H1 (cell line): ENCODE results near the gene GFY. TPM values are rescaled to one million over a fixed set of nuclear protein-coding genes. Genes with fewer than 3 reads are reported as not detected.

ENCODE experiments used
- CTCF ChIA-PET: fragments of 300-600 bp; sonication (Branson Sonifier 250); formaldehyde crosslinking; loops from one replicate; lab custom pipeline; 2021; ENCODE audit not compliant: partially characterized antibody; lab: Charles Lee
- POLR2A ChIA-PET: fragments of 300-600 bp; sonication (Branson Sonifier 250); formaldehyde crosslinking; loops from one replicate; lab custom pipeline; 2021; ENCODE audit warnings: inconsistent platforms; ENCODE audit not compliant: partially characterized antibody; lab: Charles Lee
- DNase-seq, 2 experiments: peaks; one replicate each; pipeline versions ENCODE4 v3.0.0 to v3.0.0-alpha.2; 2010 to 2022; ENCODE audit warnings: low spot score in 2 of 2, low read depth in 1 of 2, mixed read lengths in 1 of 2
- FAIRE-seq: peaks from 2 replicates; lab custom pipeline; 2011; peaks lifted over from hg19 to GRCh38; lab: Jason Lieb, UNC
- H2AFZ ChIP-seq: 2 replicates; pipeline ENCODE4 v1.8.1; 2012; ENCODE audit warnings: low read length, inconsistent platforms
- H2AK5ac ChIP-seq: 2 replicates; pipeline ENCODE4 v1.6.1; 2013; ENCODE audit warnings: low read depth, low read length
- H2BK120ac ChIP-seq: replicated peaks from 2 replicates; pipeline ENCODE3; 2013; ENCODE audit warnings: low read depth, low read length, inconsistent platforms
- H2BK12ac ChIP-seq: 2 replicates; pipeline ENCODE4 v1.6.1; 2013; ENCODE audit warnings: low read depth, low read length
- H2BK15ac ChIP-seq: 2 replicates; pipeline ENCODE4 v1.6.1; 2013; ENCODE audit warnings: low read length
- H2BK20ac ChIP-seq: 2 replicates; pipeline ENCODE4 v1.6.1; 2013; ENCODE audit warnings: low read length
- H2BK5ac ChIP-seq: 2 replicates; pipeline ENCODE4 v1.6.1; 2013; ENCODE audit warnings: low read depth, low read length
- H3K14ac ChIP-seq: 2 replicates; pipeline ENCODE4 v1.6.1; 2013; ENCODE audit warnings: inconsistent platforms; ENCODE audit not compliant: insufficient read length
- H3K18ac ChIP-seq: 2 replicates; pipeline ENCODE4 v1.6.1; 2013; ENCODE audit warnings: low read length; ENCODE audit errors: extremely low read depth
- H3K23ac ChIP-seq: 2 replicates; pipeline ENCODE4 v1.6.1; 2013; ENCODE audit warnings: inconsistent platforms; ENCODE audit not compliant: insufficient read length
- H3K23me2 ChIP-seq: 2 replicates; pipeline ENCODE4 v1.6.1; 2013; ENCODE audit warnings: low read depth, low read length
- H3K27ac ChIP-seq: 2 replicates; pipeline ENCODE4 v1.6.1; 2011; ENCODE audit warnings: low read depth, low read length, inconsistent platforms
- H3K27me3 ChIP-seq, 4 experiments: replicated peaks in 1 of 4; 1 replicate in 1 of 4; 2 replicates in 3 of 4; pipeline versions ENCODE4 v1.6.1 to v1.8.1; 2011 to 2013; ENCODE audit warnings: low read length in 3 of 4, mild to moderate bottlenecking in 3 of 4, inconsistent platforms in 2 of 4, mixed read lengths in 2 of 4, moderate library complexity in 1 of 4; ENCODE audit not compliant: control insufficient read depth in 3 of 4, insufficient read depth in 3 of 4; ENCODE audit errors: extremely low read depth in 1 of 4
- H3K36me3 ChIP-seq, 4 experiments: 2 replicates each; pipeline versions ENCODE4 v1.6.1 to v1.8.1; 2011 to 2013; ENCODE audit warnings: mild to moderate bottlenecking in 4 of 4, low read length in 3 of 4, moderate library complexity in 2 of 4, control low read depth in 1 of 4, inconsistent platforms in 1 of 4; ENCODE audit not compliant: insufficient read depth in 4 of 4, control insufficient read depth in 2 of 4
- H3K4ac ChIP-seq: replicated peaks from 2 replicates; pipeline ENCODE3; 2013; ENCODE audit warnings: low read length, low read depth, mixed read lengths, inconsistent platforms; ENCODE audit not compliant: insufficient read length
- H3K4me1 ChIP-seq, 4 experiments: replicated peaks in 1 of 4; 1 replicate in 1 of 4; 2 replicates in 3 of 4; pipeline versions ENCODE4 v1.6.1 to v1.8.1; 2011 to 2013; ENCODE audit warnings: low read length in 3 of 4, inconsistent platforms in 2 of 4, mixed read lengths in 1 of 4; ENCODE audit not compliant: insufficient read depth in 4 of 4, control insufficient read depth in 3 of 4
- H3K4me2 ChIP-seq, 2 experiments: 2 replicates each; pipeline versions ENCODE4 v1.6.1 to v1.8.1; 2011 to 2013; ENCODE audit warnings: low read depth in 2 of 2, low read length in 2 of 2, control low read depth in 1 of 2, inconsistent platforms in 1 of 2, mild to moderate bottlenecking in 1 of 2; ENCODE audit not compliant: insufficient read depth in 1 of 2
- H3K4me3 ChIP-seq, 4 experiments: fragments of 200-600, 300-600 bp in 1 of 4; sonication (generic), shearing (Covaris generic), sonication (Bioruptor Twin) in 1 of 4; 2 replicates each; pipeline versions ENCODE4 v1.5.1 to v1.8.1; 2011 to 2016; ENCODE audit warnings: low read length in 4 of 4, low read depth in 3 of 4, control low read depth in 2 of 4, inconsistent platforms in 2 of 4, mild to moderate bottlenecking in 2 of 4, mixed read lengths in 1 of 4, moderate library complexity in 1 of 4; ENCODE audit not compliant: insufficient read depth in 2 of 4; ENCODE audit errors: extremely low read depth in 1 of 4
- H3K56ac ChIP-seq: replicated peaks from 2 replicates; pipeline ENCODE3; 2013; ENCODE audit warnings: low read depth, mild to moderate bottlenecking, mixed read lengths, low read length, inconsistent platforms; ENCODE audit not compliant: insufficient read length
- H3K79me1 ChIP-seq: 2 replicates; pipeline ENCODE4 v1.6.1; 2013; ENCODE audit warnings: low read depth, low read length, control low read depth
- H3K79me2 ChIP-seq, 2 experiments: 2 replicates each; pipeline versions ENCODE4 v1.6.1 to v1.8.1; 2012 to 2013; ENCODE audit warnings: low read length in 2 of 2, mild to moderate bottlenecking in 2 of 2, inconsistent platforms in 1 of 2; ENCODE audit not compliant: insufficient read depth in 2 of 2, control insufficient read depth in 1 of 2
- H3K9ac ChIP-seq, 4 experiments: replicated peaks in 1 of 4; 1 replicate in 1 of 4; 2 replicates in 3 of 4; pipeline versions ENCODE4 v1.6.1 to v1.8.1; 2011 to 2013; ENCODE audit warnings: low read depth in 3 of 4, low read length in 3 of 4, control low read depth in 2 of 4, mild to moderate bottlenecking in 2 of 4, moderate library complexity in 2 of 4, inconsistent platforms in 1 of 4; ENCODE audit errors: extremely low read depth in 1 of 4
- H3K9me3 ChIP-seq, 2 experiments: 2 replicates each; pipeline versions ENCODE4 v1.6.1 to v1.8.1; 2012 to 2013; ENCODE audit warnings: mild to moderate bottlenecking in 2 of 2, moderate library complexity in 2 of 2, control low read depth in 1 of 2, inconsistent platforms in 1 of 2, low read depth in 1 of 2, low read length in 1 of 2, mixed read lengths in 1 of 2; ENCODE audit not compliant: insufficient read depth in 2 of 2
- H4K20me1 ChIP-seq, 2 experiments: replicated peaks in 1 of 2; 2 replicates each; pipeline versions ENCODE3 to v1.8.1; 2011 to 2013; ENCODE audit warnings: inconsistent platforms in 2 of 2, low read length in 2 of 2, mild to moderate bottlenecking in 1 of 2; ENCODE audit not compliant: insufficient read depth in 2 of 2, control insufficient read depth in 1 of 2
- H4K5ac ChIP-seq: 2 replicates; pipeline ENCODE4 v1.6.1; 2013; ENCODE audit warnings: low read length, low read depth, mixed read lengths, inconsistent platforms; ENCODE audit not compliant: insufficient read length
- H4K8ac ChIP-seq: 2 replicates; pipeline ENCODE4 v1.8.0; 2013; ENCODE audit warnings: mild to moderate bottlenecking, moderate library complexity, low read length, inconsistent platforms; ENCODE audit not compliant: insufficient read depth; ENCODE audit errors: extremely low read depth
- H4K91ac ChIP-seq: replicated peaks from 2 replicates; pipeline ENCODE3; 2013; ENCODE audit warnings: low read length, mixed read lengths, inconsistent platforms; ENCODE audit not compliant: insufficient read length
- ASH2L ChIP-seq: fragments of 200-600, 300-600 bp; sonication (generic); IDR thresholded peaks from one replicate; pipeline ENCODE4 v1.7.1; 2017; ENCODE audit warnings: low read length
- CREB1 ChIP-seq: IDR thresholded peaks from 2 replicates; pipeline ENCODE4 v1.6.1; 2012; ENCODE audit warnings: inconsistent platforms
- E2F6 ChIP-seq: IDR thresholded peaks from 2 replicates; pipeline ENCODE4 v1.6.1; 2012; ENCODE audit warnings: inconsistent platforms
- EZH2 ChIP-seq: fragments of 200-600 bp; sonication (generic); IDR thresholded peaks from 2 replicates; pipeline ENCODE4 v1.7.1; 2012; ENCODE audit warnings: low read depth, mild to moderate bottlenecking, moderate library complexity, low read length, inconsistent platforms; ENCODE audit not compliant: severe bottlenecking
- JUND ChIP-seq: IDR thresholded peaks from 2 replicates; pipeline ENCODE4 v1.6.1; 2011; ENCODE audit warnings: mild to moderate bottlenecking, improper control_type of control experiment, low read length
- MAFK ChIP-seq: IDR thresholded peaks from 2 replicates; pipeline ENCODE4 v1.6.1; 2012; ENCODE audit warnings: low read depth, mild to moderate bottlenecking, improper control_type of control experiment, low read length
- NRF1 ChIP-seq: IDR thresholded peaks from 2 replicates; pipeline ENCODE4 v1.6.1; 2011; ENCODE audit warnings: mild to moderate bottlenecking, low read depth, low read length, improper control_type of control experiment
- RFX5 ChIP-seq: IDR thresholded peaks from 2 replicates; pipeline ENCODE4 v1.6.1; 2011; ENCODE audit warnings: low read depth, low read length, improper control_type of control experiment, borderline replicate concordance
- SUZ12 ChIP-seq: fragments of 200-600 bp; sonication (generic); IDR thresholded peaks from 2 replicates; pipeline ENCODE4 v1.6.1; 2012; ENCODE audit warnings: mild to moderate bottlenecking, inconsistent platforms, low read length, moderate library complexity, mixed read lengths
- TAF7 ChIP-seq: optimal IDR thresholded peaks from 2 replicates; pipeline ENCODE3; 2011; ENCODE audit warnings: low read depth, mild to moderate bottlenecking, inconsistent platforms, low read length, moderate library complexity, borderline replicate concordance
- WGBS, 2 experiments: shearing (Covaris generic) in 1 of 2; methylation state at CpG; one replicate each; pipeline versions ENCODE4 v1.1.6 to v1.1.7; 2013 to 2015; ENCODE audit warnings: low lambda C conversion rate in 2 of 2, mixed read lengths in 2 of 2, inconsistent platforms in 1 of 2, low coverage in 1 of 2, missing lambda C conversion rate in 1 of 2; ENCODE audit not compliant: insufficient replicate concordance in 2 of 2, insufficient coverage in 1 of 2, insufficient read length in 1 of 2; ENCODE audit errors: extremely low coverage in 1 of 2, missing lambda C conversion rate in 1 of 2; 5-methylcytosine and 5-hydroxymethylcytosine counted together
- polyA plus RNA-seq, 7 experiments: library from polyadenylated mRNA; depleted of rRNA in 3 of 7; stranded (reverse) in 5 of 7; unstranded in 2 of 7; fragments of >200 nt in 5 of 7; fragments of 200-250 nt in 2 of 7; gene quantifications; 1 replicate in 5 of 7; 2 replicates in 1 of 7; 4 replicates in 1 of 7; pipeline versions ENCODE4 v1.2.1 to v1.2.3, GENCODE V29; 2011 to 2013; ENCODE audit warnings: missing spikeins in 2 of 7, mixed read lengths in 2 of 7
- total RNA-seq: library from RNA; stranded (reverse); fragmentation: NEBNext Ultra II Directional; extraction: Animal tissue kit (Norgen Biotek cat#: 25700); gene quantifications from 2 replicates; pipeline ENCODE4 v1.2.1, GENCODE V29; 2021

Gene GFY
- total and polyA plus RNA-seq, 2 of the 8 experiments (the other 6 are each of a cell fraction or from before 2014, with no cell fraction given): 0.68 to 0.93 TPM

GRCh38 chr19:49432141-49433073 lies 7.2 kb downstream of the GFY start:
- no peaks in the 10 kb centered on the region for H3K36me3 ChIP-seq
- no peak overlapping the region for H2BK20ac ChIP-seq
- H4K91ac ChIP-seq: peak overlapping the region; percentile 17
- no peak overlapping the region; the same call in 1 of the 2 replicates for H4K8ac ChIP-seq
- H3K9me3 ChIP-seq: peaks cover 0 to 2% of the 10 kb centered on the region in 2 experiments; a peak in 1 of 4 replicates
- no peak overlapping the region for H3K56ac ChIP-seq
- H3K23ac ChIP-seq: no peak overlapping the region
- no peaks in the 10 kb centered on the region for H3K79me2 ChIP-seq
- H2BK5ac ChIP-seq: no peak overlapping the region
- POLR2A ChIA-PET: interaction anchor here (0.9 to 2.2 kb wide), 3 partner anchors 9 to 43 kb away, joined by 3 to 6 read pairs (median 4); partner anchors contain the start of gene SLC17A7
- H2BK120ac ChIP-seq: no peak overlapping the region
- DNase-seq (peak in 1 of 2 experiments; percentile 78), FAIRE-seq (no peak)
- 21% methylated on average over 39 of the region's 63 CpGs; no CpG with 5 or more reads in 1 of the 2 experiments for WGBS, 2 experiments
- no peak overlapping the region; the same call in 1 of the 2 replicates for H2BK15ac ChIP-seq
- peak overlapping the region; percentile 78 for H3K18ac ChIP-seq
- H2BK12ac ChIP-seq: peak overlapping the region; percentile 80; the same call in 1 of the 2 replicates
- CTCF ChIA-PET: interaction anchor here (1.0 to 4.7 kb wide), 5 partner anchors 8 to 40 kb away, joined by 3 to 38 read pairs (median 5); partner anchors contain the start of genes GFY and PTH2
- peaks cover 18% of the 10 kb centered on the region for H3K23me2 ChIP-seq
- no peak overlapping the region for H2AFZ ChIP-seq
- H3K4ac ChIP-seq: no peak overlapping the region
- no peak overlapping the region for H3K14ac ChIP-seq
- peak overlapping the region; percentile 32 to 63 (median 46) for H3K4me3 ChIP-seq
- no peak overlapping the region for H3K9ac ChIP-seq
- no peaks in the 10 kb centered on the region for H3K79me1 ChIP-seq
- peak overlapping the region; percentile 77 to 89 for H3K4me2 ChIP-seq
- no peak overlapping the region for H2AK5ac ChIP-seq
- no peaks in the 10 kb centered on the region for H4K20me1 ChIP-seq
- H4K5ac ChIP-seq: no peak overlapping the region
- no peak overlapping the region for H3K27ac ChIP-seq
- peaks cover 0 to 28% (median 23%) of the 10 kb centered on the region in 4 experiments; a peak in 6 of 7 replicates for H3K4me1 ChIP-seq
- peaks cover 11 to 35% (median 29%) of the 10 kb centered on the region in 4 experiments; a peak in 6 of 7 replicates for H3K27me3 ChIP-seq
- TF ChIP-seq JUND: no peak
- no peak for TF ChIP-seq EZH2
- TF ChIP-seq TAF7: peak; percentile 24
- no peak for TF ChIP-seq MAFK
- TF ChIP-seq SUZ12: peak; percentile 53; the same call in 1 of the 2 replicates
- no peak for TF ChIP-seq NRF1
- TF ChIP-seq RFX5: no peak
- peak; percentile 84 for TF ChIP-seq ASH2L
- no peak for TF ChIP-seq CREB1
- peak; percentile 69 for TF ChIP-seq E2F6
